GM19035 (cell line): ENCODE data around the gene SMAD3.
"Not testable (repeated sequence)": the region's sequence is repeated elsewhere in the genome, so short reads cannot be mapped to it uniquely, and the experiment has no call there.

ENCODE experiments used
- ATAC-seq: cut with Tn5 transposase; IDR thresholded peaks from one replicate; pipeline ENCODE4 v1.9.1; 2021; ENCODE audit not compliant: unreplicated experiment

SMAD3 gene

GRCh38 chr15:67138891-67139855 is 73.8 kb downstream of the SMAD3 start:
- ATAC-seq: no peak

- ATAC-seq: peak; percentile 69
Observed at GRCh38 chr15:67140078-67140833, 74.9 kb downstream of the SMAD3 start.

GRCh38 chr15:67142092-67142766 is 76.8 kb downstream of the SMAD3 start:
- ATAC-seq: no peak

GRCh38 chr15:67142767-67143100 is 77.3 kb downstream of the SMAD3 start:
- no peak for ATAC-seq

- ATAC-seq: no peak
Observed at GRCh38 chr15:67143646-67144045, 78.2 kb downstream of the SMAD3 start.

GRCh38 chr15:67144609-67145311 is 79.4 kb downstream of the SMAD3 start:
- ATAC-seq: no peak

GRCh38 chr15:67145312-67145610 is 79.9 kb downstream of the SMAD3 start:
- no peak for ATAC-seq

- no peak for ATAC-seq
Observed at GRCh38 chr15:67145710-67146109, 80.3 kb downstream of the SMAD3 start.

GRCh38 chr15:67146234-67146633 is 80.8 kb downstream of the SMAD3 start:
- no peak for ATAC-seq

GRCh38 chr15:67146875-67147381 is 81.5 kb downstream of the SMAD3 start:
- ATAC-seq: no peak

GRCh38 chr15:67147396-67147949 is 82.1 kb downstream of the SMAD3 start:
- ATAC-seq: no peak

GRCh38 chr15:67148196-67148701 is 82.8 kb downstream of the SMAD3 start:
- ATAC-seq: no peak

- ATAC-seq: no peak
Observed at GRCh38 chr15:67149068-67149772, 83.8 kb downstream of the SMAD3 start.

GRCh38 chr15:67149773-67150022 is 84.3 kb downstream of the SMAD3 start:
- no peak for ATAC-seq

GRCh38 chr15:67150023-67150860 is 84.8 kb downstream of the SMAD3 start:
- ATAC-seq: no peak

- ATAC-seq: no peak
Observed at GRCh38 chr15:67152429-67152828, 87.0 kb downstream of the SMAD3 start.

- ATAC-seq: not testable (repeated sequence)
Observed at GRCh38 chr15:67153044-67153443, 87.6 kb downstream of the SMAD3 start.

GRCh38 chr15:67154249-67154648 is 88.8 kb downstream of the SMAD3 start:
- ATAC-seq: no peak

GRCh38 chr15:67156426-67156825 is 91.0 kb downstream of the SMAD3 start:
- no peak for ATAC-seq
